Activated T-cell treated with anti-CD3 and anti-CD28 coated beads for 24 hours (primary cell): ENCODE measurements around the gene TMEM132D.

Experiments used
- DNase-seq: peaks from one replicate; pipeline ENCODE4 v3.0.0-alpha.2; 2020; ENCODE audit warnings: low read depth

TMEM132D gene

GRCh38 chr12:129184127-129184928, 719.5 kb downstream of the TMEM132D start:
- no peak for DNase-seq

DNA sequence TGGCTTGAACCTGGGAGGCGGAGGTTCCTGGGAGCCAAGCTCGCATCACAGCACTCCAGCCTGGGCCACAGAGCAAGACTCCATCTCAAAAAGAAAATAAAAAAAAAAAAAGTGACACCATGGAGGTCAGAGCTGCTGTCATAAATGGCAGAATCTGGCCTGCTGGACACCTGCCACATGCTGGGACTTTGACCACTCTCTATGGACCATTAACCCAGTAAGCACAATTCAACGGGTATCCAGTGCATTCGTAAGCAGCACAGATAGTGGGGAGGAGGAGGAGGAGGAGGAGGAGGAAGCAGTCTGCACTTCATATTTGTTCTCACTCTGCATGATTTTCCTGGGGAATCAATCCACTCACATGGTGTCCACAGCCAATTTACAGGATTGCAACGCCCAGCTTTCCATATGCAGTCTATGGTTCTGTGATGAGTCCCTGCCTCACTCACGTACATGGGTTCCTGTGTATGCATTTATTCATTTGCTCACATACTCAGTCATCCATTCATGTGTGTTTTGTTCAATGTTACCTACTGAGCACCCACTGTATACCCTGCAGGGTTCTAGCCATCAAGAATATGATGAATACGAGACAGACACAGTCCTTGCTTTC, 723.8 kb downstream of the TMEM132D start:
- DNase-seq, result no peak

GRCh38 chr12:129169928-129170327, 733.9 kb downstream of the TMEM132D start:
- no peak for DNase-seq

GRCh38 chr12:129163861-129164260, 740.0 kb downstream of the TMEM132D start:
- DNase-seq, result no peak

- no peak for DNase-seq
Measured at GRCh38 chr12:129163461-129163860, 740.4 kb downstream of the TMEM132D start.

DNA sequence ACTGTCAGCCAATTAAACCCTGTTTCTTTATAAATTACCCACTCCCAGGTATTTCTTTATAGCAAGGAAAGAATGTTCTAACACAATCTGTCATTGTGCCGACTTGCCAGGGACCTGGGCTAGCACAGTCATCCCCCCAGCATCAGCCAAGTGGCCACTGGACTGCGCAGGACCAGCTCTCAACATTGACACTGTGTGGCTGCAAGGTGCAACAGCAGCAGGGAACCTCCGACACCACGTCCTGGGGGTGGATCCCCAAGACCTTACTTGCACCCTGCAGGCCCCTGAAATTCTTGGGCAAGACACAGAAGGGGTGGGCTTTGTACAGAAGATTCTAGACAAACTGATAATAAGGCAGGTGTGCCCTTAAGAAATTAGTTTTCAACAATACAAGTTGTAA, 741.0 kb downstream of the TMEM132D start:
- DNase-seq, result no peak

DNA sequence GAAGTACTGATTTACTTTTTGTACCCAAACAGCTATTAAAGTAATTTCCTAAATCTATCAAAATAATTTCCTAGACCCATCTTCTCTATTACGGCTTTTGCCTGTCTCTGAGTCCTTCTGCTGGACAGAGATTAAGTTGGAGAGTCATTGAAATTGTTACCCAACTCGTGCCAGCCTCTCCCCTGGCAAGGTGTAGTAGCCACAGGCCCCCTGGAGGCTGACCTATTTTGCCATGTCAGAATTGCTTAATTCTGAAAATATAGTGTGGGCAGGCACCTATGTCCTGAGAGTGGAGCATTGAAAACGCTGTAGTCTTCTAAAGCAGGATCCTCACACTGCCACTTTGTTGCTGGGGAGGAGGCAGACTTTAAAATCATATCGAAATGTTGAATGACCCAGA, 742.3 kb downstream of the TMEM132D start:
- no peak for DNase-seq

GRCh38 chr12:129160282-129160681, 743.5 kb downstream of the TMEM132D start:
- no peak for DNase-seq

DNA sequence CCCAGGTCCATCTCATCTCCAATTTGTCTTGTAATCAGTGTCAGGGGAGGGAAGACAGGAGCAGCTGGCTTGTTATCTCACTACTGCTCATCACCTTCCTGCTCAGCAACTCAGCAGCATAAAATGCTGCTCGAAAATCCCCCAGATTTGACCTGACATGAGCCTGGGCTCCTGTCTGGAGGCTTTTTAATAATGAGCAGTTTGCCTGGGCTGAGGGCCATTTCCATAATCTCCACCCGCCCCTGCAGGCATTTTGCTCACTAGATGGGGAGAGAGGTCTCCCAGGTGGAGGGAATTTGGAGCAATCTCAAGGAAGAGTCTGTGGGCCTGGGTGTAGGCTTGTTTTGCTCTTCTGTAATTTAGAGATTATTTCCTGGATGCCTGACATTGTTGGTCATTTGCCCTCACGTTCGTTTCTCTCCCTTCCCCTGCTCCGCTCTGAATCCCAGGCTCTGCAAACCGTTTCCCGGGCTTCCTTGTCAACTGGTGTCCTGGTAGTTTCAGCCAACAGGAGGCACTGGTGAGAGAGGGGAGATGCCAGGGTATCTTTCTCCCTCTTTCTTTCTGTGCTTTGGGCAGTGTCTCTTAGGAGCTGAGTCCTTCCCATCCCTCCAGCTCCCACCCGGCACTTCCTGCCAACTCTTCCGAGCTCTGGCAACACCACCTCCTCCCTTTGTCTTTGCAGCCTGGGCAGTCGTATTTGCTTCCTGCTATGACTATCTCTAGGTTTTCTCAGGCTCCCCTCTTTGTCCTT, 751.3 kb downstream of the TMEM132D start:
- DNase-seq, result no peak

- DNase-seq, result no peak
Measured at GRCh38 chr12:129150721-129151120, 753.1 kb downstream of the TMEM132D start.

DNA sequence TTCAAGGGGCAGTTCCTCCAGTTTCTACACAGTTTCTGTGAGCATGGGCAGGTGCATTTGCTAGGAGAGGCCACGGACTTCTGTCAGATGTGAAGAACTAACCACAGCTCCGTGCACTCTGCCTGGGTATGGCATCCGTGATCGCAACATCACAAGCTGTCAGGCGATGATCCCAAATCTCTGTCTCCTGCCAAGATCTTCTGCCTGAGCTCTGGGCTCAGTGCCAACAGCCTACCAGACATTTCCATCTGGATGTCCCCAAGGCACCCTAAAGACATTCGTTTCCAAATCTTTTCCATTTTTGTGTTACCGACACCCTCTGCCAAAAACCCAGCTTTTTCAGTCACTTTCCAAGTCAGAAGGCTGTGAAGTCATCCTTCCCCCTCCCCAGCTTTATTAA, 758.4 kb downstream of the TMEM132D start:
- DNase-seq, result no peak

DNA sequence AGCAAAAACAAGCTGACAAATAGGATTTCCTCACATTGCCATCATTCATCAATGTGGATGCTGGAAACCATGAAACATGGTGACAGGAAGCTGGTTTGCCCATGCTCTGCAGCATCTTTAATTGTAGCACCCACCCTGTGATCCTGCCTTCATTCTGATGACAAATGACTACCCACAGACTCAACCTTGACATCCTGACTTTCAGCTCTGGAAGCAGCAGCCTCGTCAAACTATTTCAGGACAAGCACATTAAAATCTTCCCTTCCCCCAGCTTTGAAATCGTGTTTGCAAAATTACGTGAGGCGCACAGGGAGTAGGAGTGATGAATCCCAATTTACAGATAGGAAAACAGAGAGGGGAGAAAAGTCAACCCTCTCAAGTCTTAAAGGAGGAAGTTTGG, 765.0 kb downstream of the TMEM132D start:
- DNase-seq, result no peak

- DNase-seq, result no peak
Measured at GRCh38 chr12:129136694-129137325, 767.0 kb downstream of the TMEM132D start.

DNA sequence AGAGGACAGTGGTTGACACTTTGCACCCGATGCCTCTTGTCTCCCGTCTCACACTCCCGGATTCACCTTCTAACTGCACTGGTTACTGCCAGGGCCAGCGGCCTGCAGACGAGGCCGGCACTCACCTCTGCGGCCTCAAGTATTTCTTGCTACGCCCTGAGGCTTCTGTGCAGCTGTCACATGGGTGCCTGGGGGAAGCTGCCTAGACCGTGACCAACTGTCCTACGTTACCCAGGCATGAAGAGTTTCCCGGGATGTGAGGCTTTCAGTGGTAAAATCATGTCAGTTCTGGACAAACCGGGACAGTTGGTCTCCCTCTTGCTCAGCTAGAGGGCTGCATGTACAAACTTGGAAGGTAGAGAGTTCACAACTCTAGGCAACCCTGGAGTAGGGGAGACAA, 776.1 kb downstream of the TMEM132D start:
- DNase-seq, result no peak

DNA sequence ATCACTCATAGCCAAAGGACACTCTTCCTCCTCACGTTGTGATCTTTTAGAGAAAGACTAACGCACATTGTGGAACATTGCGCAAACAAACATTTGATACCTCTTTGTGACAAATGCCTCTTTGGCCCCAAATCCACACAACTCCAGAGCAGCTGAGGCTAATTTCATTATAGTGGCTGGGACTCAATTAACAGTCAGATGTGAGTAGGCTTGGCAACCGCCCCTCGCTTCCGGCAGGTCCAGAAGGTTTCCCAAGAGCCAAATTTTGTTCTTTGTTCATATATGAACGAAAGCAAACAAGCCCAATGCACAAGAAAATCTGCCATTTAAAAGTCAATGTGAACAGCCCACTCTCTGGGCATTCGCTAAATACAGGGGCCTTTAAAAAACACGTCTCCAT, 776.6 kb downstream of the TMEM132D start:
- no peak for DNase-seq

GRCh38 chr12:129119537-129119936, 784.3 kb downstream of the TMEM132D start:
- no peak for DNase-seq

GRCh38 chr12:129115558-129115957, 788.3 kb downstream of the TMEM132D start:
- DNase-seq, result no peak

GRCh38 chr12:129110575-129110974, 793.2 kb downstream of the TMEM132D start:
- no peak for DNase-seq

GRCh38 chr12:129109174-129110001, 794.4 kb downstream of the TMEM132D start:
- no peak for DNase-seq

- DNase-seq, result no peak
Measured at GRCh38 chr12:129106772-129107171, 797.1 kb downstream of the TMEM132D start.

GRCh38 chr12:129103231-129103630, 800.6 kb downstream of the TMEM132D start:
- no peak for DNase-seq

DNA sequence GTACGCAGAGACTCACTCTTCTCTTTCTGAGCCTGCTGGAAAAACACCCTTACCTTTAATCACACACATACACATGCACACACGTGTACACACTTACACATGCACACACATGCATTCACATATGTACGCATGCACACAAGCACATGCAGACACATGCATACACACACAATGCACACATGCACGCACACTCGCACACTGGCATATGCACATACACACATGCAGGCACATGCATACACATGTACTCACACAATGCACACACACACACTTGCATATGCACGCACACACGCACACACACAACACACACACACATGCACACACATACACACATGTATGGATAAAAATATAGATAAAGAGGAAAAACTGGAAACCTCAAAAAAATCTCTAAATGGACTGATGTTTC, 801.6 kb downstream of the TMEM132D start:
- DNase-seq, result no peak
